ENCODE results near the gene SRPK3. TPM values are rescaled to one million over a fixed set of nuclear protein-coding genes. Genes with fewer than 3 reads are reported as not detected.

The SRPK3 gene
- total and polyA plus RNA-seq, 4 donors = 0.05 TPM; not detected in 3

GRCh38 chrX:153804621-153805020 is 23.8 kb downstream of the SRPK3 start:
- Histone ChIP-seq H3K27ac (ENCODE audit: low read depth in 1 of 2, low read length in 2 of 2) (no peak overlapping the region), H3K27me3 (ENCODE audit: control insufficient read depth in 4 of 4, insufficient read depth in 4 of 4, low read length in 3 of 4) (no peaks in the 10 kb centered on the region), H3K4me1 (ENCODE audit: control insufficient read depth in 4 of 4, insufficient read depth in 4 of 4, low read length in 3 of 4) (no peaks in the 10 kb centered on the region), H3K9me3 (ENCODE audit: control insufficient read depth in 4 of 4, low read length in 3 of 4) (no peaks in the 10 kb centered on the region), H3K36me3 (ENCODE audit: control insufficient read depth in 4 of 4, insufficient read depth in 3 of 4, low read depth in 1 of 4, low read length in 3 of 4) (no peaks in the 10 kb centered on the region), H3K4me3 (ENCODE audit: low read depth in 1 of 3, low read length in 3 of 3) (no peak overlapping the region), H3K9ac (ENCODE audit: low read depth in 1 of 2, low read length in 2 of 2) (no peak overlapping the region)
- TF ChIP-seq HNF4G (IDR thresholded peaks at IDR 0.05) = no peak
- no peak for TF ChIP-seq RXRA (IDR thresholded peaks at IDR 0.05)
- no peak for TF ChIP-seq NR2F2 (IDR thresholded peaks at IDR 0.05)
- TF ChIP-seq FOXA2 (IDR thresholded peaks at IDR 0.05) = no peak
- no peak for TF ChIP-seq SP1 (IDR thresholded peaks at IDR 0.05)
- no peak for TF ChIP-seq CTCF (IDR thresholded peaks at IDR 0.05; ENCODE audit: low read depth, low read length, missing input control)
- no peak for DNase-seq (ENCODE audit: low spot score)
- WGBS = 93% methylated on average over 25 of the region's 25 CpGs

GRCh38 chrX:153805436-153805835 is 24.6 kb downstream of the SRPK3 start:
- no peaks in the 10 kb centered on the region for H3K27me3 ChIP-seq (ENCODE audit: control insufficient read depth in 4 of 4, insufficient read depth in 4 of 4, low read length in 3 of 4)
- no peak overlapping the region for H3K9ac ChIP-seq (ENCODE audit: low read depth in 1 of 2, low read length in 2 of 2)
- H3K9me3 ChIP-seq (ENCODE audit: control insufficient read depth in 4 of 4, low read length in 3 of 4) = no peaks in the 10 kb centered on the region
- TF ChIP-seq JUND (IDR thresholded peaks at IDR 0.05) = no peak
- TF ChIP-seq TAF1 (conservative IDR thresholded peaks at IDR 0.05) = no peak
- no peak for TF ChIP-seq FOXA2 (IDR thresholded peaks at IDR 0.05)
- no peak for TF ChIP-seq SP1 (IDR thresholded peaks at IDR 0.05)
- WGBS = 86% methylated on average over 13 of the region's 13 CpGs
- H3K4me3 ChIP-seq (ENCODE audit: low read depth in 1 of 3, low read length in 3 of 3) = no peak overlapping the region
- H3K4me1 ChIP-seq (ENCODE audit: control insufficient read depth in 4 of 4, insufficient read depth in 4 of 4, low read length in 3 of 4) = no peaks in the 10 kb centered on the region
- H3K36me3 ChIP-seq (ENCODE audit: control insufficient read depth in 4 of 4, insufficient read depth in 3 of 4, low read depth in 1 of 4, low read length in 3 of 4) = no peaks in the 10 kb centered on the region
- no peak overlapping the region for H3K27ac ChIP-seq (ENCODE audit: low read depth in 1 of 2, low read length in 2 of 2)
- no peak for DNase-seq (ENCODE audit: low spot score)

GRCh38 chrX:153806999-153807575 is 26.2 kb downstream of the SRPK3 start:
- Histone ChIP-seq H3K27ac (ENCODE audit: low read depth in 1 of 2, low read length in 2 of 2) (no peak overlapping the region), H3K36me3 (ENCODE audit: control insufficient read depth in 4 of 4, insufficient read depth in 3 of 4, low read depth in 1 of 4, low read length in 3 of 4) (no peaks in the 10 kb centered on the region), H3K27me3 (ENCODE audit: control insufficient read depth in 4 of 4, insufficient read depth in 4 of 4, low read length in 3 of 4) (no peaks in the 10 kb centered on the region), H3K9ac (ENCODE audit: low read depth in 1 of 2, low read length in 2 of 2) (no peak overlapping the region), H3K4me1 (ENCODE audit: control insufficient read depth in 4 of 4, insufficient read depth in 4 of 4, low read length in 3 of 4) (no peaks in the 10 kb centered on the region), H3K9me3 (ENCODE audit: control insufficient read depth in 4 of 4, low read length in 3 of 4) (peaks cover 0 to 2% (median 0%) of the 10 kb centered on the region in 4 donors), H3K4me3 (ENCODE audit: low read depth in 1 of 3, low read length in 3 of 3) (no peak overlapping the region)
- 89% methylated on average over 28 of the region's 28 CpGs for WGBS
- TF ChIP-seq FOXA2 (IDR thresholded peaks at IDR 0.05) (no peak), HNF4A (conservative IDR thresholded peaks at IDR 0.05) (no peak), JUND (IDR thresholded peaks at IDR 0.05) (no peak), YY1 (IDR thresholded peaks at IDR 0.05) (no peak), RXRA (IDR thresholded peaks at IDR 0.05) (no peak), TAF1 (conservative IDR thresholded peaks at IDR 0.05) (no peak), HNF4G (IDR thresholded peaks at IDR 0.05) (no peak), CTCF (IDR thresholded peaks at IDR 0.05; ENCODE audit: low read depth, low read length, missing input control) (no peak), EGR1 (IDR thresholded peaks at IDR 0.05; ENCODE audit: low read depth in 2 of 2) (no peak), FOXA1 (IDR thresholded peaks at IDR 0.05) (no peak), REST (IDR thresholded peaks at IDR 0.05) (no peak), RAD21 (IDR thresholded peaks at IDR 0.05) (no peak), MAX (IDR thresholded peaks at IDR 0.05) (no peak)
- no peak for DNase-seq (ENCODE audit: low spot score)

All from liver (tissue), 9 donors.